Tibial nerve (tissue), 3 donors: ENCODE results near the gene MAPRE2.

Experiments
- CTCF ChIP-seq, 5 experiments: fragments of 200-600 bp in 3 of 5; fragments of 450-650 bp in 2 of 5; sonication (generic) in 3 of 5; IDR thresholded peaks; one replicate each; pipeline ENCODE4 v1.5.1; 2016 to 2019; ENCODE audit warnings: antibody characterized with exemption in 5 of 5, mild to moderate bottlenecking in 3 of 5, moderate library complexity in 2 of 5
- POLR2A ChIP-seq, 2 donors: fragments of 450-650 bp; IDR thresholded peaks; one replicate each; pipeline ENCODE4 v1.6.1; 2017; ENCODE audit warnings: antibody characterized with exemption in 2 of 2, mild to moderate bottlenecking in 2 of 2, moderate library complexity in 2 of 2

GRCh38 chr18:35097195-35097594, 56.0 kb downstream of the MAPRE2 start:
- TF ChIP-seq CTCF (IDR thresholded peaks at IDR 0.05) (no peak), POLR2A (IDR thresholded peaks at IDR 0.05) (no peak)
